Transverse colon (tissue), 4 donors: ENCODE data around the gene ARMC6. TPM values are rescaled to one million over a fixed set of nuclear protein-coding genes. Genes with fewer than 3 reads are reported as not detected.
A peak's percentile ranks its signal among the peaks of the same experiment; 100 is the strongest.

Experiments used
- DNase-seq: peaks from one replicate; pipeline ENCODE4 v3.0.0-alpha.2; 2019
- H3K27ac ChIP-seq, 4 donors: fragments of 200-600 bp; sonication (generic); 2 replicates each; pipeline ENCODE4 v1.5.1; 2016 to 2018; ENCODE audit warnings: inconsistent platforms in 4 of 4
- H3K27me3 ChIP-seq: fragments of 200-600 bp; sonication (generic); 2 replicates; pipeline ENCODE4 v1.5.1; 2017; ENCODE audit warnings: inconsistent platforms
- H3K36me3 ChIP-seq, 4 donors: fragments of 200-600 bp; sonication (generic); 2 replicates each; pipeline ENCODE4 v1.5.1; 2017 to 2019; ENCODE audit warnings: inconsistent platforms in 4 of 4
- H3K4me1 ChIP-seq, 4 donors: fragments of 200-600 bp; sonication (generic); 2 replicates each; pipeline ENCODE4 v1.5.1; 2017 to 2020; ENCODE audit warnings: inconsistent platforms in 4 of 4
- H3K4me3 ChIP-seq, 4 donors: fragments of 200-600 bp; sonication (generic); 1 replicate in 1 of 4; 2 replicates in 3 of 4; pipeline versions ENCODE4 v1.5.1 to v1.6.1; 2017 to 2019; ENCODE audit warnings: inconsistent platforms in 4 of 4
- H3K9me3 ChIP-seq, 2 donors: fragments of 200-600 bp; sonication (generic); 2 replicates each; pipeline ENCODE4 v1.5.1; 2017 to 2019; ENCODE audit warnings: inconsistent platforms in 2 of 2
- CTCF ChIP-seq, 5 experiments: fragments of 200-600 bp in 3 of 5; fragments of 450-650 bp in 2 of 5; sonication (generic) in 3 of 5; IDR thresholded peaks; 1 replicate in 2 of 5; 2 replicates in 3 of 5; pipeline ENCODE4 v1.5.1; 2016 to 2017; ENCODE audit warnings: antibody characterized with exemption in 5 of 5, inconsistent platforms in 3 of 5, mild to moderate bottlenecking in 2 of 5, moderate library complexity in 1 of 5
- EP300 ChIP-seq: sonication (generic); formaldehyde crosslinking; IDR thresholded peaks from one replicate; pipeline ENCODE4 v1.6.1; 2017; ENCODE audit warnings: antibody characterized with exemption, low read depth
- POLR2A ChIP-seq: fragments of 450-650 bp; IDR thresholded peaks from one replicate; pipeline ENCODE4 v1.6.1; 2016; ENCODE audit warnings: antibody characterized with exemption, mild to moderate bottlenecking, moderate library complexity
- POLR2AphosphoS5 ChIP-seq, 3 donors: sonication (generic); formaldehyde crosslinking; IDR thresholded peaks; one replicate each; pipeline ENCODE4 v1.6.1; 2016; ENCODE audit warnings: antibody characterized with exemption in 3 of 3
- WGBS, 2 donors: methylation state at CpG; one replicate each; pipeline ENCODE4 v1.1.5; 2018; ENCODE audit warnings: low coverage in 1 of 2; 5-methylcytosine and 5-hydroxymethylcytosine counted together
- in situ Hi-C, 4 donors: fragments of 200-750 bp; cut with MboI; loops; one replicate each; pipeline versions ENCODE4 v1.15.0 to v1.15.1; 2017; ENCODE audit warnings: low sequenced_read_pairs in 3 of 4, low pct_ligation_motif_present in 1 of 4, low pct_unique_long_range_greater_than_20kb in 1 of 4
- intact Hi-C: fragments of 100-400 bp; cut with DNase I; formaldehyde crosslinking; loops from one replicate; pipeline ENCODE4 v1.15.1; 2023; ENCODE audit warnings: low total_unique reads
- total RNA-seq, 4 donors: library from RNA; depleted of rRNA; stranded (reverse); fragments of >200 nt; gene quantifications; one replicate each; pipeline ENCODE4 v1.1.0, GENCODE V29; 2016

The ARMC6 gene
- total RNA-seq, 4 donors from 2014 or later, result 15.2 to 220 (median 22.9) TPM

GRCh38 chr19:19062454-19063182 is 29.2 kb downstream of the ARMC6 start:
- H3K36me3 ChIP-seq, result no peaks in the 10 kb centered on the region
- H3K4me1 ChIP-seq, result peaks cover 14 to 33% (median 17%) of the 10 kb centered on the region in 4 donors
- H3K27me3 ChIP-seq, result no peaks in the 10 kb centered on the region
- TF ChIP-seq POLR2AphosphoS5 (IDR thresholded peaks at IDR 0.05) (no peak), EP300 (no peak), POLR2A (no peak), CTCF (IDR thresholded peaks at IDR 0.05) (no peak)
- H3K9me3 ChIP-seq, result no peaks in the 10 kb centered on the region
- intact Hi-C loops (no loop called here), in situ Hi-C loops (no loop called here)
- DNase-seq, result no peak
- 85% methylated on average over 4 of the region's 4 CpGs; no CpG with 5 or more reads in 1 of the 2 donors for WGBS, 2 donors
- peak overlapping the region in 3 of 4 donors; percentile 18 to 92 (median 77) for H3K4me3 ChIP-seq
- H3K27ac ChIP-seq, result peak overlapping the region; percentile 78 to 85 (median 83)

GRCh38 chr19:19063183-19064097 is 30.0 kb downstream of the ARMC6 start, which contains the start of gene SLC25A42:
Gene SLC25A42, plus strand, starts transcription at chr19:19063994. Its CDS starts 32,131 bp downstream, at chr19:19096125.
- H3K27ac ChIP-seq, result peak within 1 kb of the TSS; percentile 78 to 86 (median 83)
- no peaks in the 10 kb centered on the region for H3K27me3 ChIP-seq
- DNase-seq, result peak; percentile 99
- peaks cover 14 to 35% (median 17%) of the 10 kb centered on the region in 4 donors for H3K4me1 ChIP-seq
- no peak for TF ChIP-seq CTCF (IDR thresholded peaks at IDR 0.05)
- peak; percentile 41 to 64 (median 62) for TF ChIP-seq POLR2AphosphoS5 (IDR thresholded peaks at IDR 0.05)
- peak; percentile 32 for TF ChIP-seq POLR2A
- TF ChIP-seq EP300, result no peak
- peak within 1 kb of the TSS; percentile 57 to 92 (median 82) for H3K4me3 ChIP-seq
- 8% methylated on average over 47 of the region's 77 CpGs; no CpG with 5 or more reads in 1 of the 2 donors for WGBS, 2 donors
- in situ Hi-C loops, result no loop called here
- no peaks in the 10 kb centered on the region for H3K36me3 ChIP-seq
- intact Hi-C loops, result no loop called here
- no peaks in the 10 kb centered on the region for H3K9me3 ChIP-seq

- intact Hi-C loops (no loop called here), in situ Hi-C loops (no loop called here)
- H3K4me3 ChIP-seq, result peak overlapping the region; percentile 57 to 92 (median 82)
- peaks cover 14 to 41% (median 17%) of the 10 kb centered on the region in 4 donors for H3K4me1 ChIP-seq
- no peaks in the 10 kb centered on the region for H3K27me3 ChIP-seq
- TF ChIP-seq POLR2A (peak; percentile 10), EP300 (no peak), POLR2AphosphoS5 (IDR thresholded peaks at IDR 0.05) (no peak), CTCF (IDR thresholded peaks at IDR 0.05) (peak in 3 of 5 experiments; percentile 12 to 43 (median 25))
- H3K27ac ChIP-seq, result peak overlapping the region; percentile 78 to 86 (median 83)
- peak; percentile 27 for DNase-seq
- no peaks in the 10 kb centered on the region for H3K9me3 ChIP-seq
- H3K36me3 ChIP-seq, result no peaks in the 10 kb centered on the region
- 0 to 1% methylated on average over 6 to 20 of the region's 29 CpGs for WGBS, 2 donors
Measured at GRCh38 chr19:19064098-19064722, 30.8 kb downstream of the ARMC6 start.
